IMR-90 (cell line): ENCODE measurements around the gene DNAJC27. TPM values are rescaled to one million over a fixed set of nuclear protein-coding genes. Genes with fewer than 3 reads are reported as not detected.

Source experiments
- ATAC-seq: fragments of 200-7000 bp; cut with Tn5 transposase; 2 replicates; pipeline ENCODE4 v1.9.1; 2020; ENCODE audit warnings: low read depth, mild to moderate bottlenecking, moderate library complexity
- BruUV-seq: library from RNA; stranded (reverse); fragments of 400-500 nt; replicated peaks from 2 replicates; lab custom pipeline; 2021; lab: Mats Ljungman, UMichigan
- CTCF ChIA-PET: fragments of 300-600 bp; formaldehyde crosslinking; extraction: SDS; loops from one replicate; lab custom pipeline; 2021; ENCODE audit warnings: antibody characterized with exemption; lab: Yijun Ruan, JAX
- POLR2A ChIA-PET: fragments of 300-600 bp; sonication (Branson Sonifier 250); formaldehyde crosslinking; loops from one replicate; lab custom pipeline; 2022; ENCODE audit warnings: antibody characterized with exemption; ENCODE audit not compliant: unreplicated experiment; lab: Charles Lee
- DNase-seq: peaks from one replicate; pipeline ENCODE4 v3.0.0; 2013
- H2AFZ ChIP-seq: replicated peaks from 2 replicates; pipeline ENCODE3; 2013; ENCODE audit warnings: low read length, mild to moderate bottlenecking; ENCODE audit not compliant: poor library complexity
- H2AK5ac ChIP-seq: 2 replicates; pipeline ENCODE4 v1.6.1; 2013; ENCODE audit warnings: low read depth, low read length, inconsistent platforms
- H2AK9ac ChIP-seq: replicated peaks from 2 replicates; pipeline ENCODE3; 2013; ENCODE audit warnings: mild to moderate bottlenecking, low read depth, low read length, moderate library complexity; ENCODE audit not compliant: poor library complexity
- H2BK120ac ChIP-seq: 2 replicates; pipeline ENCODE4 v1.6.1; 2013; ENCODE audit warnings: low read depth, low read length, inconsistent platforms
- H2BK15ac ChIP-seq: 3 replicates; pipeline ENCODE4 v1.6.1; 2013; ENCODE audit warnings: low read depth, low read length, inconsistent platforms
- H2BK20ac ChIP-seq: 2 replicates; pipeline ENCODE4 v1.6.1; 2013; ENCODE audit warnings: low read depth, mild to moderate bottlenecking, inconsistent platforms, low read length, moderate library complexity
- H2BK5ac ChIP-seq: 2 replicates; pipeline ENCODE4 v1.6.1; 2013; ENCODE audit warnings: mild to moderate bottlenecking, low read depth, low read length, inconsistent platforms; ENCODE audit not compliant: poor library complexity, severe bottlenecking
- H3K14ac ChIP-seq: replicated peaks from 2 replicates; pipeline ENCODE4 v1.6.1; 2013; ENCODE audit warnings: low read depth, low read length, inconsistent platforms
- H3K18ac ChIP-seq: 2 replicates; pipeline ENCODE4 v1.6.1; 2013; ENCODE audit warnings: low read depth, low read length, control low read depth
- H3K23ac ChIP-seq: 2 replicates; pipeline ENCODE4 v1.6.1; 2013; ENCODE audit warnings: low read depth, low read length, inconsistent platforms
- H3K27ac ChIP-seq: 2 replicates; pipeline ENCODE4 v1.5.1; 2013; ENCODE audit warnings: mild to moderate bottlenecking, control low read depth, low read length; ENCODE audit not compliant: insufficient read depth
- H3K27me3 ChIP-seq: 2 replicates; pipeline ENCODE4 v1.6.1; 2013; ENCODE audit warnings: low read length; ENCODE audit not compliant: control insufficient read depth, insufficient read depth
- H3K36me3 ChIP-seq: 2 replicates; pipeline ENCODE4 v1.6.1; 2013; ENCODE audit warnings: low read length, mixed read lengths; ENCODE audit not compliant: control insufficient read depth, insufficient read depth
- H3K4ac ChIP-seq: 2 replicates; pipeline ENCODE4 v1.6.1; 2013; ENCODE audit warnings: low read depth, low read length, inconsistent platforms
- H3K4me1 ChIP-seq: 2 replicates; pipeline ENCODE4 v1.6.1; 2013; ENCODE audit warnings: low read length, mixed read lengths; ENCODE audit not compliant: control insufficient read depth, insufficient read depth
- H3K4me2 ChIP-seq: 2 replicates; pipeline ENCODE4 v1.6.1; 2013; ENCODE audit warnings: low read depth, mild to moderate bottlenecking, control low read depth, low read length, moderate library complexity
- H3K4me3 ChIP-seq: 2 replicates; pipeline ENCODE4 v1.5.1; 2013; ENCODE audit warnings: low read depth, mild to moderate bottlenecking, control low read depth, low read length, moderate library complexity; ENCODE audit not compliant: insufficient read depth
- H3K56ac ChIP-seq: 2 replicates; pipeline ENCODE4 v1.6.1; 2013; ENCODE audit warnings: low read length, inconsistent platforms; ENCODE audit not compliant: insufficient read depth; ENCODE audit errors: extremely low read depth
- H3K79me1 ChIP-seq, 2 experiments: 2 replicates each; pipeline ENCODE4 v1.6.1; 2013; ENCODE audit warnings: low read length in 2 of 2, inconsistent platforms in 1 of 2, low read depth in 1 of 2
- H3K9ac ChIP-seq: 2 replicates; pipeline ENCODE4 v1.6.1; 2013; ENCODE audit warnings: low read depth, low read length, control low read depth
- H3K9me1 ChIP-seq: 2 replicates; pipeline ENCODE4 v1.6.1; 2013; ENCODE audit warnings: low read length, inconsistent platforms; ENCODE audit not compliant: insufficient read depth
- H3K9me3 ChIP-seq: 2 replicates; pipeline ENCODE4 v1.6.1; 2013; ENCODE audit warnings: low read length; ENCODE audit not compliant: control insufficient read depth, insufficient read depth
- H4K20me1 ChIP-seq: 2 replicates; pipeline ENCODE4 v1.6.1; 2013; ENCODE audit warnings: low read length, inconsistent platforms; ENCODE audit not compliant: insufficient read depth
- H4K5ac ChIP-seq: 2 replicates; pipeline ENCODE4 v1.6.1; 2013; ENCODE audit warnings: mild to moderate bottlenecking, low read depth, low read length, control low read depth
- H4K8ac ChIP-seq, 2 experiments: 2 replicates each; pipeline ENCODE4 v1.6.1; 2013; ENCODE audit warnings: low read depth in 2 of 2, low read length in 2 of 2, control low read depth in 1 of 2, inconsistent platforms in 1 of 2
- H4K91ac ChIP-seq: 2 replicates; pipeline ENCODE4 v1.6.1; 2013; ENCODE audit warnings: low read depth, low read length, inconsistent platforms; ENCODE audit not compliant: insufficient read depth
- BHLHE40 ChIP-seq: fragments of 150-350 bp; IDR thresholded peaks from 2 replicates; pipeline ENCODE4 v1.6.1; 2016; ENCODE audit warnings: mild to moderate bottlenecking, low read depth, low read length
- CEBPB ChIP-seq: IDR thresholded peaks from 2 replicates; pipeline ENCODE4 v1.6.1; 2012; ENCODE audit warnings: low read depth, low read length, improper control_type of control experiment
- CHD1 ChIP-seq: IDR thresholded peaks from 2 replicates; pipeline ENCODE4 v1.6.1; 2012; ENCODE audit warnings: low read depth, low read length, improper control_type of control experiment
- CTCF ChIP-seq: conservative IDR thresholded peaks from 2 replicates; pipeline ENCODE4 v1.5.1; 2012; ENCODE audit warnings: mild to moderate bottlenecking, low read depth, low read length, improper control_type of control experiment
- MAFK ChIP-seq: IDR thresholded peaks from 2 replicates; pipeline ENCODE4 v1.6.1; 2012; ENCODE audit warnings: low read depth, low read length, improper control_type of control experiment
- MAZ ChIP-seq: IDR thresholded peaks from 2 replicates; pipeline ENCODE4 v1.6.1; 2012; ENCODE audit warnings: low read depth, mild to moderate bottlenecking, low read length, improper control_type of control experiment, moderate library complexity, borderline replicate concordance
- MXI1 ChIP-seq: IDR thresholded peaks from 2 replicates; pipeline ENCODE4 v1.6.1; 2012; ENCODE audit warnings: low read depth, mild to moderate bottlenecking, low read length, moderate library complexity, borderline replicate concordance
- NFE2L2 ChIP-seq: fragments of 150-350 bp; IDR thresholded peaks from 2 replicates; pipeline ENCODE4 v1.6.1; 2016; ENCODE audit warnings: low read depth, mild to moderate bottlenecking, low read length
- RAD21 ChIP-seq: IDR thresholded peaks from 2 replicates; pipeline ENCODE4 v1.6.1; 2012; ENCODE audit warnings: low read length, improper control_type of control experiment
- RCOR1 ChIP-seq: IDR thresholded peaks from 2 replicates; pipeline ENCODE4 v1.6.1; 2012; ENCODE audit warnings: mild to moderate bottlenecking, low read length, improper control_type of control experiment; ENCODE audit not compliant: insufficient replicate concordance
- RFX5 ChIP-seq: IDR thresholded peaks from 2 replicates; pipeline ENCODE4 v1.8.0; 2012; ENCODE audit warnings: low read depth, mild to moderate bottlenecking, low read length, moderate library complexity
- SMC3 ChIP-seq: fragments of 150-350 bp; IDR thresholded peaks from 2 replicates; pipeline ENCODE4 v1.6.1; 2016; ENCODE audit warnings: low read depth, mild to moderate bottlenecking, antibody characterized with exemption, low read length, moderate library complexity
- WGBS, 2 experiments: methylation state at CpG; one replicate each; pipeline versions ENCODE4 v1.1.5 to v1.1.7; 2013; ENCODE audit warnings: missing lambda C conversion rate in 2 of 2; ENCODE audit not compliant: insufficient read length in 1 of 2; ENCODE audit errors: extremely low coverage in 2 of 2; 5-methylcytosine and 5-hydroxymethylcytosine counted together
- dilution Hi-C: fragments of 300-500 bp; cut with HindIII; formaldehyde crosslinking; loops from one replicate; pipeline ENCODE4 v1.14.3; 2018; ENCODE audit warnings: low sequenced_read_pairs; ENCODE audit not compliant: unreplicated experiment
- in situ Hi-C: fragments of 300-500 bp; cut with MboI; formaldehyde crosslinking; loops from 3 replicates; pipeline ENCODE4 v1.14.3; 2019; ENCODE audit warnings: low sequenced_read_pairs, inconsistent platforms, mixed read lengths
- intact Hi-C: fragments of 100-400 bp; cut with micrococcal nuclease; formaldehyde crosslinking; loops from 2 replicates; pipeline ENCODE4 v1.10.0; 2022
- polyA plus RNA-seq, 3 experiments: library from polyadenylated mRNA; depleted of rRNA; stranded (reverse); fragments of >200 nt; gene quantifications; 2 replicates each; pipeline ENCODE4 v1.2.3, GENCODE V29; 2012; ENCODE audit warnings: low replicate concordance in 1 of 3
- total RNA-seq: library from RNA; depleted of rRNA; stranded (reverse); fragments of >200 nt; gene quantifications from 2 replicates; pipeline ENCODE4 v1.2.3, GENCODE V29; 2012

Gene DNAJC27
- total and polyA plus RNA-seq, 2 of the 4 experiments (the other 2 are of a cell fraction): 1.6 to 2.0 TPM

- POLR2A ChIA-PET: no interaction called here
These were observed 42.5 kb downstream of the DNAJC27 start for GRCh38 chr2:24929230-24929629.

More at GRCh38 chr2:24929230-24929629, 42.5 kb downstream of the DNAJC27 start:
- TF ChIP-seq SMC3 (no peak), RCOR1 (no peak), BHLHE40 (no peak), CEBPB (no peak), NFE2L2 (no peak), MAZ (no peak), RAD21 (no peak), MAFK (no peak), CHD1 (no peak), CTCF (no peak), RFX5 (no peak), MXI1 (no peak)
- Histone ChIP-seq H2BK5ac (no peak overlapping the region), H3K79me1 (no peaks in the 10 kb centered on the region), H3K9ac (no peak overlapping the region), H3K9me1 (peaks cover 13% of the 10 kb centered on the region), H2AK5ac (no peak overlapping the region), H2AFZ (peak overlapping the region; percentile 54), H3K4me1 (peaks cover 3% of the 10 kb centered on the region), H2AK9ac (no peak overlapping the region), H4K8ac (no peak overlapping the region), H3K4me2 (no peak overlapping the region), H3K36me3 (no peaks in the 10 kb centered on the region), H3K56ac (no peak overlapping the region), H2BK15ac (no peak overlapping the region), H4K20me1 (no peaks in the 10 kb centered on the region), H2BK120ac (no peak overlapping the region), H3K23ac (no peak overlapping the region), H3K27me3 (peaks cover 2% of the 10 kb centered on the region; the same call in 1 of the 2 replicates), H3K27ac (no peak overlapping the region), H3K18ac (no peak overlapping the region), H2BK20ac (no peak overlapping the region), H3K14ac (no peak overlapping the region), H3K9me3 (no peaks in the 10 kb centered on the region), H3K4me3 (no peak overlapping the region), H4K5ac (no peak overlapping the region), H4K91ac (no peak overlapping the region), H3K4ac (no peak overlapping the region)
- dilution Hi-C loops (no loop called here), in situ Hi-C loops (no loop called here), intact Hi-C loops (no loop called here)
- WGBS, 2 experiments: 100% methylated on average over 1 of the region's 3 CpGs; no CpG with 5 or more reads in 1 of the 2 experiments
- DNase-seq: no peak
- no peak for ATAC-seq
- no TSS peak for BruUV-seq
- CTCF ChIA-PET: interaction anchor here (0.6 to 0.8 kb wide), 2 partner anchors 15 to 19 kb away, joined by 3 to 4 read pairs; no protein-coding TSS in a partner anchor
